Loucy (cell line): ENCODE data around the gene POP5.

Experiments used
- H2AFZ ChIP-seq: fragments of 200-600 bp; sonication (generic); 2 replicates; pipeline ENCODE4 v1.6.0; 2016; ENCODE audit warnings: antibody characterized with exemption, mild to moderate bottlenecking, low read length, moderate library complexity
- H3F3A ChIP-seq: fragments of 200-600 bp; 2 replicates; pipeline ENCODE4 v1.6.0; 2016; ENCODE audit warnings: antibody characterized with exemption, low read depth, mild to moderate bottlenecking
- H3K27me3 ChIP-seq: fragments of 200-600 bp; sonication (generic); 2 replicates; pipeline ENCODE4 v1.6.1; 2014; ENCODE audit warnings: low read length, mild to moderate bottlenecking; ENCODE audit not compliant: insufficient read depth, poor library complexity, severe bottlenecking
- H3K36me3 ChIP-seq: fragments of 200-600 bp; sonication (generic); 2 replicates; pipeline ENCODE4 v1.6.1; 2016; ENCODE audit warnings: low read length; ENCODE audit not compliant: insufficient read depth
- H3K4me1 ChIP-seq: fragments of 200-600 bp; sonication (generic); 2 replicates; pipeline ENCODE4 v1.5.1; 2014; ENCODE audit warnings: low read length, mild to moderate bottlenecking; ENCODE audit not compliant: insufficient read depth, poor library complexity, severe bottlenecking
- H3K4me2 ChIP-seq: fragments of 200-600 bp; sonication (generic); 2 replicates; pipeline ENCODE4 v1.6.0; 2014; ENCODE audit warnings: antibody characterized with exemption, low read length, low read depth, mild to moderate bottlenecking; ENCODE audit not compliant: poor library complexity, severe bottlenecking
- H3K4me3 ChIP-seq: fragments of 200-600 bp; sonication (generic); 2 replicates; pipeline ENCODE4 v1.5.1; 2014; ENCODE audit warnings: low read length, mild to moderate bottlenecking, mixed read lengths; ENCODE audit not compliant: poor library complexity, severe bottlenecking
- H3K79me2 ChIP-seq: fragments of 200-600 bp; sonication (generic); 2 replicates; pipeline ENCODE4 v1.6.1; 2014; ENCODE audit warnings: low read length; ENCODE audit not compliant: insufficient read depth
- H3K9ac ChIP-seq: fragments of 200-600 bp; sonication (generic); 2 replicates; pipeline ENCODE4 v1.6.0; 2014; ENCODE audit warnings: mild to moderate bottlenecking, low read depth, low read length, moderate library complexity; ENCODE audit not compliant: poor library complexity, severe bottlenecking
- H3K9me2 ChIP-seq: fragments of 200-600 bp; sonication (generic); replicated peaks from 2 replicates; pipeline ENCODE4 v1.6.1; 2016; ENCODE audit warnings: low read depth, low read length, mixed read lengths
- H3K9me3 ChIP-seq: fragments of 200-600 bp; sonication (generic); 2 replicates; pipeline ENCODE4 v1.6.1; 2014; ENCODE audit warnings: mild to moderate bottlenecking, antibody characterized with exemption, low read length, low read depth; ENCODE audit not compliant: insufficient read depth
- H4K20me1 ChIP-seq: fragments of 200-600 bp; sonication (generic); 2 replicates; pipeline ENCODE4 v1.6.0; 2014; ENCODE audit warnings: antibody characterized with exemption, low read length, mild to moderate bottlenecking; ENCODE audit not compliant: insufficient read depth, poor library complexity, severe bottlenecking
- CTCF ChIP-seq: fragments of 200-600 bp; sonication (generic); conservative IDR thresholded peaks from 2 replicates; pipeline ENCODE4 v1.5.1; 2014; ENCODE audit warnings: mild to moderate bottlenecking, antibody characterized with exemption, low read length
- EZH2phosphoT487 ChIP-seq: fragments of 200-600 bp; IDR thresholded peaks from 2 replicates; pipeline ENCODE4 v1.6.1; 2018; ENCODE audit warnings: antibody characterized with exemption, mild to moderate bottlenecking, moderate library complexity, borderline replicate concordance

Gene POP5

GRCh38 chr12:120546050-120546386 is 35.2 kb downstream of the POP5 start:
- Histone ChIP-seq H4K20me1 (peaks cover 71% of the 10 kb centered on the region), H3K79me2 (peaks cover 84% of the 10 kb centered on the region), H3K27me3 (no peaks in the 10 kb centered on the region), H3K9ac (no peak overlapping the region), H3K36me3 (peaks cover 52% of the 10 kb centered on the region), H3F3A (no peaks in the 10 kb centered on the region), H3K4me3 (no peak overlapping the region), H3K9me3 (no peaks in the 10 kb centered on the region), H3K4me2 (no peak overlapping the region), H3K9me2 (no peaks in the 10 kb centered on the region), H3K4me1 (no peaks in the 10 kb centered on the region), H2AFZ (no peak overlapping the region)
- no peak for TF ChIP-seq CTCF
- TF ChIP-seq EZH2phosphoT487 = no peak

DNA sequence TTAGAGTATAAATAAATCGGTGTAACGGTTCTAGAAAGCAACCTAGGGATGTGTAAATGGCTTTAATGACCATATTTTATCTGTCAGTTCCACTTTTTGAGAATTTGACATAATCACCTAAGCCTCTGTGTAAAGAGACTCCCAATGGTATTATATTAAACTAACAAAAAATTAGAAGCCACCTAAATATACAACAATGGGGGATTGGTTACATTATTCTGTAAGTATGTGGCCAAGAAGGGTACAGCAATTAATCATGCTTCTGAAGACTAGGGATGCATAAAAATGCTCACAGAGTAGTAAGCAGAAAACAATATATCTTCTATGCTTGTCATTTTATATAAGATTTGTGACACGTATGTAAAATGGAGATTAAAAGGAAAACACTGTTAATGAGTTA is 36.5 kb downstream of the POP5 start:
- Histone ChIP-seq H3K79me2 (peaks cover 92% of the 10 kb centered on the region), H4K20me1 (peaks cover 73% of the 10 kb centered on the region), H3K4me3 (no peak overlapping the region), H3K9ac (no peak overlapping the region), H3K4me2 (no peak overlapping the region), H3K36me3 (peaks cover 47% of the 10 kb centered on the region), H3K27me3 (no peaks in the 10 kb centered on the region), H3K9me2 (no peaks in the 10 kb centered on the region), H3F3A (no peaks in the 10 kb centered on the region), H3K4me1 (peaks cover 8% of the 10 kb centered on the region), H3K9me3 (no peaks in the 10 kb centered on the region), H2AFZ (no peak overlapping the region)
- TF ChIP-seq CTCF = no peak

GRCh38 chr12:120542166-120542565 is 39.0 kb downstream of the POP5 start:
- H3K9me2 ChIP-seq = no peaks in the 10 kb centered on the region
- no peaks in the 10 kb centered on the region for H3F3A ChIP-seq
- no peaks in the 10 kb centered on the region for H3K27me3 ChIP-seq
- no peak overlapping the region for H3K9ac ChIP-seq
- peaks cover 99% of the 10 kb centered on the region for H3K79me2 ChIP-seq
- peaks cover 86% of the 10 kb centered on the region for H4K20me1 ChIP-seq
- peaks cover 24% of the 10 kb centered on the region for H3K36me3 ChIP-seq
- H3K4me3 ChIP-seq = no peak overlapping the region
- no peaks in the 10 kb centered on the region for H3K9me3 ChIP-seq
- H3K4me1 ChIP-seq = peaks cover 32% of the 10 kb centered on the region
- peak overlapping the region; percentile 27 for H3K4me2 ChIP-seq
- no peak for TF ChIP-seq CTCF
- no peak for TF ChIP-seq EZH2phosphoT487
- no peak overlapping the region for H2AFZ ChIP-seq
